SU-DHL-6 (cell line): ENCODE data around the gene GPR152.

ENCODE experiments used
- CTCF ChIP-seq: fragments of 200-600 bp; sonication (generic); IDR thresholded peaks from one replicate; pipeline ENCODE4 v1.5.1; 2017; ENCODE audit warnings: antibody characterized with exemption, mild to moderate bottlenecking, low read length, moderate library complexity; ENCODE audit not compliant: insufficient read depth, poor library complexity, severe bottlenecking
- EZH2phosphoT487 ChIP-seq: fragments of 200-600 bp; sonication (generic), shearing (Covaris generic); conservative IDR thresholded peaks from 2 replicates; pipeline ENCODE4 v1.6.1; 2018; ENCODE audit warnings: mild to moderate bottlenecking, antibody characterized with exemption, low read length, moderate library complexity, mixed read lengths

DNA sequence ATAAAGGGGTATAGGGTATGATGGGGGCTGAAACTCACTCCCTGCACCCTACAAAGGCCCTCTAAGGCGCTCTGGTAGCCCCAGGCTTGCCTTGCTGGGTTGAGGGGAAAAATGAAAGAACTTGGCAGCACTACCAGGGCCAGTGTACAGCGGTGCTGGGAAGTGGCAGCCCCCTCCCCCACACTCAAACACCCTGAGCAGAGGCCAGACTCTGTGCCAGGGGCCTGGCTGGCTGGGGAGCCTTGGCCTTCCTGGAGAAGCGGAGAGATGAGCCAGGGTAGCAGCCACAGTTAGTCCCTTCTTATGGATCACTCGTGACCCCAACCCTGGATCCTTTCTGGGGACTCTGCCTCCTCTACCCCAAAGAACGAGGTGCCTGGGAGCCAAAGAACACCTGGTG, 13.8 kb upstream of the GPR152 start:
- no peak for TF ChIP-seq CTCF
- no peak for TF ChIP-seq EZH2phosphoT487
